GM21447 (cell line): ENCODE results near the gene EPHA10.

Experiments used
- ATAC-seq: cut with Tn5 transposase; IDR thresholded peaks from one replicate; pipeline ENCODE4 v1.9.1; 2021; ENCODE audit not compliant: unreplicated experiment

The EPHA10 gene

DNA sequence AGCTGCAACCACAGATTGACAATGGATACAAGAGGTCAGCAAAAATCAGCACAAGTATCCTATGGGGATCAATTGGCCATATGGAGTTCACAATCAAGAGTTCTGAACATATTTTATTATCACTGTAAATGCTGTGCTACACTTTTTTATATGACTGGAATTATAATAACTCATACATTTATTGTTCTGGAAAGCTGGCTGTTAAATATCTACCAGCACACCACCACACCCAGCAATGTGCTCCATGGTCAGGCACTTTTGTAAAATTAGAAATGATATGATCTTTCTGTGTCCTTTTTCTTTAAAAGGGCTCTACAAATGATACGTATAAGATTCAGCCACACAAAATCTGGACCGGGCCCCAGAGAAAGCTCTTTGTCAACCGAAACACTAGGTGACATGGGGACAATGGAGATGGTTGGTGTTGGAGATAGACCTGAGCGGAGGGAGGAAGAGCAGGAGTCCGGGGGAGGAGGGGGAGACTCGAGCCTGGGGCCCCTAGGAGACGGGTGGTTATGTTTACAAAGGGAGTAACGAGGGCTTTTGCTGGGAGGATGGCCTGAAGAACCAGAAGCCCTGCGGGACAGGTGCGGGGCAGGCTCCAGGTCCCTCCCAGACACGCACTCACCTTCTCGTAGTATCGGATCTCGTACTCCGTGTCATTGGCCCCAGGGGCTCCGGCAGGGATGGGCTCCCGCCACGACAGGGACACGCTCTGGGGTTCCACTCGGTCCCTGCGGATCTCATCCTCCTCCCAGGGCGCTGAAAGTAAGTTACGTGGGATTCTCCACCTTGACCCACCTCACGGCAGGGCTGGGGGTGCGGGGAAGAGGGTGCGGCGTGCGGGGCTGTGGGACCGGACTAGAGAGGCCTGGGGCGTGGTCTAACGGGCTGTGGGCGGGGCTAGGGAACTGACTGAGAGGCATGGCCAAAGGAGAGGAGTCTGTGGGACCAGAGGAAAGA, 30.0 kb downstream of the EPHA10 start:
- no peak for ATAC-seq

DNA sequence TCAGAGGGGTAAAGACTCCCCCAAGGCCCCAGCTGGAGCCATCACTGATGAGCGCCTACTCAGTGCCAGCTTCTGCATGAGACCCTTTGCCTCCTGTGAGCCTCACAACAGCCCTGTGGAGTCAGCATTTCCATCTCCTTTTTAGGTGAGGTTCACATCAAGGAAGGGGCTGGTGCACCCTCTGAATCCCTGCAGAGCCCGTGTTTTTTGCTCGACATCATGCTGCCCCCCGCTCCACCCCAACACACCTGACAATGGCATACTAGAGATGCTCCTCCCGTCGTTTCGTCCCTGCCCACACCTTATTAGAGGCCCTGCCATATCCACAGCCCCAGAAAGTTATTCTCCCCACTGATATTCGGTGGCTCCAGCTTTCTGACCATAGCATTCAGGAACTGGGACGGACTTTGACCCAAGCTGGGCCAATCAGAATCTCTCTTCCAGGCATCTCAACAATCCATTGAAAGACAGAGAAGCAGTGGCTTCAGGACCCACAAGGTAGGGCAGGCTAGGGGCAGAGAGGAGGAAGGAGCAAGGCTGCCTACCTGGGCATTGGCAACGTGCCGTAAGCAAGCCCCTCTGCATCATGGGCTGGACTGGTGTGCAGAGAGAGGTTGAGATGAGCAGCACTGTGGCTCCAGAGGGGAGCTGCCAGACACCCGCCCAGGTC, 32.7 kb downstream of the EPHA10 start:
- ATAC-seq: no peak

DNA sequence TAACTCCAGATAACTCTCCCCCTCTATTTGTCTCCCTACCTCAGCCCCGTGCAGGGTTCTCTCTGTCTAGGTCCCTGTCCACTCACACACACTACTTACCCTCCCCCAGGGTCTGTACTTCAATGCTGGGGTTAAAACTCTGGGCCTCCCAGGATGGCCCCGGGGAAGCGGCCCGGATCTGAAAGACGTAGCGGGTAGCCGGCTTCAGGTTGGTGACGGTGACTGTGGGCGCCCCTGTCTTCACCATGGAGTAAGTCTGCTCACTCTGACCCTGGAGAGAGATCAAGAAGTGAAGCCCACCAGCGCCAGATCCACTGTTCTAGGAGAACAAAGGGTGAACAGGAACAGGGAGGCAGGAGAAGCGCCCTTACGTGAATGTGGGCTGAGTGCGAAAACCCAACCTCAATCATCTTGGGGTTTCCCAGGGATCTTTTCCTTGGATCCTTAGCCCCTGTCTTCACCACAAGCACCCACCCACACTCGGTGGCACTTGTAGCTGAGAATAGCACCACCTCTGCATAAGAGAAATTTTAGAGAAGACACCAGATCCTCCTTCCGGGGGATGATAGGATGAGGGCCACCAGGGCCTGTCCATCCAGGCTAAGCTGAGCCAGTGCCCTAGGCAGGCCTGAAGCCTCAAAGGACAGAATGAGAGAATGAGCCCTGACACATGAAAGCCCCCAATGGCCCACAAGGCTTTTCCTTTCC, 33.5 kb downstream of the EPHA10 start:
- no peak for ATAC-seq

DNA sequence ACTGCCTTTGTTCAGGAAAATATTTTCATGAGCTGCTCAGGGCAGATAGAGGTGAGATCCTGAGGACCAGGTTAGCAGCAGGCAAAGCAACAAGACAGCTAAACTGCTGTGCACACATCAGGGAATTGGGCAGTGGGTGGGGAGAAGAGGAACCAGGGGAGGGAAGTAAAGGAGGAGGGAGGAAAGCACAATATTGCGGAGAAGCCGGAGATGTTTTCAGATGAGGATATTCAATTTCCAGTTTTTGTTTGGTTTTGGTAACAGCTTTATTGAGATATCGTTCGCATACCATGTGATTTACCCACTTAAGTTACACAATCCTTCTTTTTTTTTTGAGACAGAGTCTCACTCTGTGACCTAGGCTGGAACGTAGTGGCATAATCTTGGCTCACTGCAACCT, 34.5 kb downstream of the EPHA10 start:
- no peak for ATAC-seq

DNA sequence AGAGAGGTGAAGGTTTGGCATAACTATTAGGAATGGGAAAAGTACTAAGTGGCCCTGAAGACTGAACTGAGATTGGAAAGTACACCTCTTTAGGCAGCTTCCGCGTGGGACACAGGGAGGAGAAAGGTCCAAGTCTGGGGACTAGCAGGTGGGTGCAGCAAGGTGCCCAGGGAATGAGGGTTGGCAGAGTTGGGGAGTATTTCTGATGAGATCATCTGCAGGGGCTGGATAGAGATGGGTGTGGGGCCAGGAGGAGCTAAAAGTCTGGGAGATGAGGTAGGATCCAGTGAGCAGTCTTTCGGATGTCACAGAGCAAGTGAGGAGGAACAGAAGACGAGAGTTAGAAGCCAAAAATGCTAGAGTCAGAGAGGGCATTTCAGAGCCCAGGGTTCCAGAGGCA, 36.5 kb downstream of the EPHA10 start:
- ATAC-seq: no peak

DNA sequence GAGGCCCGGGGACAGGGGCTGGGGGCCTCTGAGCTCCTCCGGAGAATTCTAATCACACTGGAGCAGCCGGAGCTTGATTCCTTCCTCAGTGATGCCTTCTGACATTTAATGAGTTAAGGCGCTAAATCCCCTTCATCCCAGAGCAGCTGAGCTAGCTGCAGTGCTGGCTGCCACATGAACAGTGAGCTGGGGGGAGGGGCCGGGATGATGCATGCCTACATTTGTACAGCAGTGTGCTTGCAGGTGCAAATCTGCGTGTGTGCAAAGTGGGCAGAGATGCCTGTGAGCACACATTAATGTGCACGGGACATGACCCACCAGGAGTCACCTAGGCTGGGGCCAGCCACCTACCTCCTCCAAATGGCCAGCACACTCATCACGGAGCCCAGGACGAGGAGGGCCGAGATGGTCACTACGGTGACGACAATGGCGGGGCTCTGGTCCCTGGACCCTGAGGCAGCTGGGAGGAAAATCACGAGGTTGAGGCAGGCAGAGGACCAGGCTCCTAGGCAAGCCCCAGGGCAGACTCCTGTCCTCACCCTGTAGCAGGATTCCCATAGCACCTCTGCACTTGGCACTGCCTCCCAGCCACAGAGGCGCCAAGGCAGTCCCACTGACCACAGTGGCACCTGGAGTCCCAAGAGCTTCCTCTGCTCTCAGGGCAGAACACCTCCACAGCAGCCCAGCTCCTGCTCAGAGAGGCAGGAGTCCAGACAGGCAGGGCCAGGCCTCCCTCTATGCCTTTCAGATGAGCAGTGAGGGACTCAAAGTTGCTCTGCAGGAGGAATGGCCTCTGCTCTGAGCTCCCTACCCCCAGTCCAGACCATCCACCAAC, 38.0 kb downstream of the EPHA10 start:
- ATAC-seq: no peak

DNA sequence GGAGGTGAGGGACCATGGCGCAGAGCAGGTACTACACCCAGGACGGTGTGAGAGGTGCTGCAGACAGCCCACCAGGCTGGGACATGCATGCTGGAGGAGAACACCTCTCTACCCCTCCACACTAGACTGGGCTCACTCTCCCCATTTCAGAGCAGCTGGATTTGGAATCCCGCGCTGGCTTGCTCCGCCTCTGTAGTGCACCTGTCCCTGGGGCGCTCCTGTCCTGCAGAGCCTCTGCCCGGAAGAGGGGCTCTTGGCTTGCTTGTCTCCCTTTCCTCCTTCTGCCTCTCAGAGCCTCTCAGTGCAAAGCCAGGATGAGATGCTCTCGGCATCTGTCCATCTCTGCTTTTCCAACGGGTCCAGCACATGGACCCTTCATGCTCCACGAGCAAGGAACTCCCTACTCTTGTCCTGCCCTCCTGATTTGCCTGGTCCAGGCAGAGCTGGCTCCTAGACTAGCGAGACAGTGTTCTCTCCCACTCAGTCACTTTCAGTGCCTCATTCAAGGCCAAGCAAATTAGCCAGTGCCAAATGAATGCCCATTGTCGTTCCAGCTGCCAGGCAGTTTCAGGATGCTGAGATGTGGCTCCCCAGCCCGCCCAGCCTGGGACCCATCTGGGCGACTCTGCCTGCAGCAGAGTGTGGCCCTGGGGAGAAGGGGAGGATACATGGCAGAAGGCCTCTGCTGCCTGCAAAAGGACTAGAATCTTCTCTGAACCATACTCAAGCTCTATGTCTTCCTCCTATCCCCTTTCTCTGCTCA, 38.9 kb downstream of the EPHA10 start:
- ATAC-seq: no peak

DNA sequence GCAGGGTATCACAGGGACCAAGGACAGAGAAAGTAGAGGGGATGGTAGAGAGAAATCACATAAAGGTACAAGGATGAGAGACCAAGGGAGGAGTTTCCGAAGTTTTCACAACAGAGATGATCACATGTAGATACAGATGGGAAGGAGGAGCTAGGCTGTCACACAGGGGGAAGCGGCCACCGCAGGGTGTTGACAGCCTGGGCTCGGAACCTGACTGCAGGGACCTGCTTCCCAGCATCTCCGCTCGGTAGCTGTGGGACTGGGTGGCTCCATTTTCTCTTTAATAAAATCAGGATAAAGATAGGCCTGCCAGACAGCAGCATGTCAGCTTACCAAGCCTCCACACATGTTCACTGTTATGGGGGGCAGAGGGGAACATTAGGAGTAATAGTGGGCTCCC, 40.3 kb downstream of the EPHA10 start:
- ATAC-seq: no peak

DNA sequence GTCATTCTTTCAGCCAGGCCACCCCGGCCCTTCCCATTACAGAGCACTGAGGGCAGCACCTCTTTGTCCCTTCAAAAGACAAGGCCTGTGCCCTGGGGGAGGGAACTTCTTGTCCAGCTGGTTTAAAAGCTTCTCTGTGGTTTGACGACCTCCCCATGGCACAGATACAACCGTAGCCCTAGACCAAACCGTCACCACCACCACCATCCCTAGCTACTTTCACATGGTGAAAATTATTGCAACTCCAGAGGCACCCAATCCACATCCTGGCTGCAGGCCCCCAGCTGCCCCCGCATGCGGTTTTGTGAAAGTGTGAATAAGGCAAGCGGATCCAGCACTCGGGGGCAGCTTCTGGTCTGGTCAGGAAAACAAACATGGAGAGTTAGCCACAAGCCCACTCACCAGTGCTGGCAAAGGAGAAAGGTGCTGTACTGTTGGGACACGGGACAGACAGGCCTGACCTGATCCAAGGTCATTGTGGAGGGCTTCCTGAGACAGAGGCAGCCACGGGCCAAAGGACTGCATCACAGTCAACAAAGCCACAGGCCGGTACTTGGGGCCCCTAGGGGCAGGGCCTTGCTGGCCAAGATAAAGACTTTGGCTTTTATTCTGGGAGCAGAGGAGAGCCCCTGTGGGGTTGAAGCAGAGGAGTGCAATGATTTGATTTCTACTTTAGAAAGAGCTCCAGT, 41.4 kb downstream of the EPHA10 start:
- no peak for ATAC-seq

DNA sequence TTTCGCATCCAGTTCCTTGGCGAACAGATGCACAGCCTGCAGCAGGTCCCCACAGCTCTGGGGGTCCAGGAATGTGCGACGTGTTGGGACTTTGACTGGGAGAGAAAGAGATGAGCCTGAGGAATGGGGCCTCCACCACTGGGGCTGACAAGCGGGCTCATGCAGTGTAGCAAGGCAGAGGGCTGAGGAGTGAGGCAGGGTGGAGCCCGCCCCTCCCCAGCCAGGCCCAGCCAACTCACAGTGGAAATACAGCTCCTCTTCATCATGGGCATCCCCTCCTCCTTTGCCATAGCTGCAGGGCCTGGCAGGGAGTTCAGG, 41.9 kb downstream of the EPHA10 start:
- ATAC-seq: no peak

DNA sequence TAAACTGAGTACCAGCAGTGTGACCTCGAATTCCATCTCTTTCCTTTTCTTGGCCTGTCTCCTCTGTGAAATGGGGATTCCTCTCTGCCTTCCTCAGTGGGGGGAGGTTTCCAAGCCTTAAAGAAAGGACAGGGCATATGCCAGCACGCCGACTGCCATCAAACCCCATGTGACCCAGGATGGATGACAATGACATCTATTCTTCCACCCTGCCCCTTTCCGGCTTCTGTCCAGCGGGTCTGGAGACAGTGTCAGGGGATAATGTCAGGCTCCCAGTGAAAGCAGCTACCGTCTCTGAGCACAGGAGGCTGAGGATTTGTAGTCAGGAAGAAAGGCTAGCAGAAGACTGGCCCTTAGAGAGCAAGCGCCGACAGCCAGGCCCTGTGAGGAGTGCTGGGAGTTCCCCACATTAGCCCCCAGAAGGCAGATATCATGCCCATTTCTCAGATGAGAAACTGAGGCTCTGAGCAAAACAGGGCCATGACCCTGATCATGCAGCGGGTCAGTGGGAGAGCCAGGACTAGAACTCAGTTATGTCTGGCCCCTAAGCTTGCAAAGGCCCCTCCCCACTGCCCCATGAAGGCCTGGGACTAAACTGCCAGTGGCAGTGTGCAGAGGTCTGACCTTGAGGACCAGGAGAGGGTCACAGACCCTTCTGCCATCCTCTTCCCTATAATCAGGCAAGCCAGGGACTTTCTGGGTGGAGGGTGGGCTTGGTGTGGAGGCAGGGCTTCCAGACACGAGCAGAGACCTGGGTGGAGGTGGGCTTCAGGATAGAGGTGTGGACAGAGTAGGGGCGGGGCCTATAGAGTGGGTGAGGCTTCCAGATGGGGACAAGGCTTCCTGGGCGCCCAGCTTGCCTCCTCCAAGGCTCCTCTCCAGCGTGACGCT, 42.5 kb downstream of the EPHA10 start:
- no peak for ATAC-seq

DNA sequence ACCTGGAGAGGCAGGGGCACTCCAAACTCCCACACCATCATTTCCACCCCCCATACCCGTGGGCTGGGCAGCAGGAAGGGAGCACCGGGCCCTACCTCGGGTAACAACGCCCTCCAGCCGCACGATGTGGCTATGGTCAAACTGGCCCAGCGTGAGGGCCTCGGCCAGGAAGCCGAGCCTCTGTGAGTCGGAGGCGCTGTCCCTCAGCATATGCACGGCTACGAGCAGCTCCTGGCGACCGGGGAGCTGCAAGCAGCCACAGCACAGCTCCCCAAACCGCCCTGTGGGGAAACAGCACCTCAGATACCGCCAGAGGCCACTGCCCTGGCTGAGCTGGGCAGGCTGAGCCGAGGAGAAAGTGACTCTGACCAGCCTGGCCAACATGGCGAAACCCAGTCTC, 43.4 kb downstream of the EPHA10 start:
- no peak for ATAC-seq

DNA sequence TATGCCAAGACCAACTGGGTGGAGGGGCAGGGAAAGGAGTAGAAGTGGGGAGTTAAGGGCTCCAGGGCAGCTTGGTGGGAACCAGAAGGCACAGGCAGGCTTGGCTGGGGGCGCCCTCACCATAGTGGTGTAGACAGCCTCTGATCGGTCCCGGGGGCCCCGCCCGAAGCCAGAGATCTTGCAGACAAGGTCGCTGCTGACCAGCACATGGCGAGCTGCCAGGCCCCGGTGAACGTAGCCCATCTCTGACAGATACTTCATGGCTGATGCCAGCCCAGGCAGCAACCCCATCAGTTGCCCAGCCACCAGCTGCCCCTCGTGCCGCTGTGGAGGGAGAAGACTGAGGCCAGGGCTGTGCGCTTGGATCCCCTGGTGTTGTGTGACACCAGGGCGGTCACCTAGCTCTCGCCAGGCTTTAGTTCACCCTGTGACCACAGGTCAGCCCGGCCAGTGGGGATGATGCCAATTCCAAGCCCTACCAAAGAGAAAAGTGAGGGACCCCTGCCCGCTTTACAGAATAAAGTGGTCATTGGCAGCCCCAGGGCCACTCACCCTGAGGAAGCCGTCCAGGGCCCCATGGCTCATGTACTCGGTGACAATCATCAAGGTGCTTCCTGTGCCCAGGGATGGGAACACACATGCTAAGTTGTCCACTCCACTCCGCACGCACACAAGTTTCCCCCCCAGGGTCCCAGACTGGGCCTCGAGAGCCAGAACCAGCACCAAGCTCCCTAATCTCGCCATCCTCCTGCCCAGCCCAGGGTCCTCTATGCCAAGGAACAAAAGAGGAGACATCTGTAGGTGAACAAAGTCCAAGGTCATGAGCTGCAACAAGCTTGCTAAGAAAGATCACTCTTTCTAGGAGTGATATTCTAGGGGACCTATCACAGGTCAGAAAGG, 44.4 kb downstream of the EPHA10 start:
- ATAC-seq: no peak

DNA sequence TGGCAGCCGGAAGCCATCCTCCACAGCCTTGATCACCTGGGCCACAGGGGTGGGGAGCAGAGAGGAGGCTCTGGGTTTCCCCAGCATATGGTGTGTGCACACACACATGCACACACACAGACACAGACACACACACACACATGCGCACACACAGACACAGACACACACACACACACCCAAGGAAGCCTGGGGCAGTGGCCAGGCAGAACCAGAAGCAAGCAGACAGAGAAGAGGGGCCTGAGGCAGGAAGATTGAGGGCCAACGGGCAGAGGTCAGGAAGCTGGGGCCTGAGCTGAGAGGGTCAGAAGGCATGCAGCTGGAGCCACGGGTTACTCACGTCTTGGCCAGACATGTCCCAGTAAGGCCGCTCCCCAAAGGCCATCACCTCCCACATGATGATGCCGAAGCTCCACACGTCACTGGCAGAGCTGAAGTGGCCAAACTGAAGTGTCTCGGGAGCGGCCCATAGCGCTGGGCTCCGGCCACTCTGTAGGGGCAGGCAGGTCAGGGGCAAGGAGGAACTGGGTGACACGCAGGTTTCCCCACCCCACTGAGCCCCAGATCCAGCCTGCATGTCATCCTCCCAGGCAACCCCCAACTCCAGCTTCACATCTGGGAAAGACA, 45.2 kb downstream of the EPHA10 start:
- no peak for ATAC-seq

DNA sequence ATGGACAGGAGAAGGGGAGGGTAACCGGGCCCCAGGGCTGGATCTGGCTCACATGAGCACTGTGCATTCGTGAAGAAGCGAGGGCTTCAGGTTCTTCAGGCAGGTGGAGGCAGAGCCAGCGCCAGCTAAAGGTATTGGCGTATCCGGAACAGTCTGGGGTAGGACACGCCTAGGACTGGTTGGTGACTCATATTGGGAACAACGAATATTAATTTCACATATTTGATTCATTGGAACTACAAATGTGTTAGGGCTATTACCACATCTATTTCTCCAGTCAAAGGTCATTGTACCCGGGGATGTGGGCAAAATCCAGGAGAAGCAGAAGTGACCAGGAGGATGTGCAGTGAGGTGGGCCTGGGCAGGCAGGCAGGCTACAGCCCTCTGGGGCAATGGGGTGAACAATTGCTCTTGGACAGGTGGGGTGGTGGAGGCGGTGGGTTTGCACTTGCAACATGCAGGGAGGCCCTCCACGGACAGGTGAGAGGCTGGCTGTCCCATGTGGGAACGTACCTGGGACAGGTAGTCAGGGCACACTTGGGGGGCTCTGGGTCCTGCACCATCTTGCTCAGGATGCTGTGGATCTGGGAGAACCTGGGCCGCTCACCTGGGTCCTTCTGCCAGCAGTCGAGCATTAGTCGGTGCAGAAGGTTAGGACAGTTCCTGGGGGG, 45.9 kb downstream of the EPHA10 start:
- no peak for ATAC-seq

DNA sequence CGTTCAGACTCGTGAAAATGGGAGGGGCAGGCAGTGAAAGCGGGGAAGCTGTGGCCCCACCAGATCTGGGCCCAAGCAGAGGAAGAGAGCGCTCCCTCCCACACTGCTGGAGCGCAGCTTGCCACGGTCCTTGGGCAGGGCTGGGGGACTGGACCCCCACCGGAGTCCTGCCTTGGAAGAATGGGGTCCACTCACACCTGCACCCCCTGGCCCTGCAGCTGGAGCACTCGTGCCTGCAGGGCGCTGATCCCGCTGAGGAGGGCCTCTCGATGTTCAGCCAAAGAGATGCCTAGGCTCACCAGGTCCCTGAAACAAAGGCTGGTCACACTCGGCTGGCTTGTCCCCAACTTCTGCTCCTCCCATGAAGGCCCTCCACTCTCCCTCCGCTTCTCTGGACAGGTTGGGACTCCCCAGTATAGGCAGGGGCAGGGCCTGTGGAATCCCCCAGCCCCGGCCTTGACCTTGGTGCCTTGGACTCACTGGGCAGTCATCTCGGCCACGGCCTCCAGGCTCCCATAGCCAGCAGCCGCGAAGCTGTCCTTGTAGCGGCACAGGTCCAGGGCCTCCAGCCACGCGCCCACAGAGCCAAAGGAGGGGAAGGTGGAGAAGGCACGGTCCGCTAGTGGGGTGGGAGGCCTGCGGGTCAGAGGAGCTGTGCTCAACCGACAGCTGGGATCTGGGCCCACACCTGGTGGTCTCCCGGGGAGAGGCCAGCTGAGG, 46.6 kb downstream of the EPHA10 start:
- no peak for ATAC-seq
